Activated CD4-positive, alpha-beta T cell treated with anti-CD3 and anti-CD28 coated beads, Interleukin-2, amount 10 ng/mL, durations not matched to agents 7 days and 5 days (primary cell): ENCODE data around the gene XRN1. TPM values are rescaled to one million over a fixed set of nuclear protein-coding genes. Genes with fewer than 3 reads are reported as not detected.
"Not testable (repeated sequence)": the region's sequence is repeated elsewhere in the genome, so short reads cannot be mapped to it uniquely, and the experiment has no call there.

Experiments used
- CTCF ChIA-PET: fragments of 350-600 bp; sonication (Branson Sonifier 250); formaldehyde crosslinking; loops from one replicate; lab custom pipeline; 2021; ENCODE audit warnings: antibody characterized with exemption; lab: Charles Lee
- POLR2A ChIA-PET: fragments of 350-600 bp; sonication (Branson Sonifier 250); formaldehyde crosslinking; loops from one replicate; lab custom pipeline; 2021; ENCODE audit warnings: antibody characterized with exemption; lab: Charles Lee
- DNase-seq: peaks from one replicate; pipeline ENCODE4 v3.0.0-alpha.2; 2020
- H3K27ac Mint-ChIP-seq: one replicate; pipeline ENCODE4 v1.8.0; 2021; ENCODE audit warnings: mild to moderate bottlenecking, moderate library complexity, mixed read lengths
- H3K27me3 Mint-ChIP-seq: one replicate; pipeline ENCODE4 v1.8.0; 2021; ENCODE audit warnings: mixed read lengths
- H3K36me3 Mint-ChIP-seq: one replicate; pipeline ENCODE4 v1.8.0; 2021; ENCODE audit warnings: low read depth, mixed read lengths
- H3K4me1 Mint-ChIP-seq: one replicate; pipeline ENCODE4 v1.8.0; 2021; ENCODE audit warnings: mixed read lengths
- H3K4me3 Mint-ChIP-seq: one replicate; pipeline ENCODE4 v1.8.0; 2021; ENCODE audit warnings: mild to moderate bottlenecking, moderate library complexity, mixed read lengths
- H3K9me3 Mint-ChIP-seq: one replicate; pipeline ENCODE4 v1.8.0; 2021; ENCODE audit warnings: mixed read lengths
- total RNA-seq, 2 experiments: library from RNA; stranded (reverse); gene quantifications; one replicate each; pipeline ENCODE4 v1.2.3, GENCODE V29; 2021

Gene XRN1
- total RNA-seq, 2 experiments from 2014 or later, result 77.8 to 109 TPM

DNA sequence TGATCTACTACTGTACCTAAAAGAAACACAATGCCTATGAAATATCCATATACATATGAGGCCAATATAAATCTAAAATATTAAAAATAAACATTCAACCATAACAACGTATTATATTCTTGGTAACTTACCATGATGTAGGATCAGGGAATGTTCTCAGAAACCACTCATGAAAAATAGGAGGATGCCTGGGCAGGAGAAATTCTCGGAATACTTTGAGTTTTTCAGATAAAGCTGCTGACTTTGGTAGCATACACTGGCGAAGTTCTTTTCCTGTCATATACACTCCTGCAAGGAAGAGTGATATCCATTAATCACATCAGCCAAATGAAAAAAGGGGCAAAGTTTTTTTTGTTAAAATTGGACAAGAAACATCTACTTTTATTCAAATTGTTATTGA, 11.3 kb upstream of the XRN1 start:
- no peaks in the 10 kb centered on the region for H3K9me3 Mint-ChIP-seq
- peaks cover 27% of the 10 kb centered on the region for H3K36me3 Mint-ChIP-seq
- ChIA-PET CTCF (no interaction called here), POLR2A (no interaction called here)
- H3K4me3 Mint-ChIP-seq, result no peak overlapping the region
- H3K4me1 Mint-ChIP-seq, result no peaks in the 10 kb centered on the region
- no peaks in the 10 kb centered on the region for H3K27me3 Mint-ChIP-seq
- no peak for DNase-seq
- no peak overlapping the region for H3K27ac Mint-ChIP-seq

DNA sequence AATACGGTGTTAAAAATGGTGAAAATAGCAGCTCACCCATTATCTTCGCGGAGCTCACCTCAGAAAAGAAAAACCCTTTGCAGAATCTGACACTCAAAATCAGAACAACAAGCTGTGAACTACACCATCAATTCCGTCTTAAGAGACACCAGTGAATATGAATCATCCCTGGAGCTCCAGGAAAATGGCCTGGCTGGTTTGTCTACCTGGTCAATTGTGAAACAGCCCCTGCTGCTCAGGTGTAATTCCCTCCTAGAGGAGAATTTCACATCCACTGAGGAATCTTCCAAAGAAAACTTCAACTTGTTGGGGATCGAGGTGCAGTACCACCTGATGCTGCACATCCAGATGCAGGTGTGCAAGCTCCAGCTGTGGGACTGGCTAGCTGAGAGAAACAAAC, 3.0 kb upstream of the XRN1 start:
- H3K27ac Mint-ChIP-seq, result no peak overlapping the region
- no peak for DNase-seq
- peaks cover 47% of the 10 kb centered on the region for H3K36me3 Mint-ChIP-seq
- no peaks in the 10 kb centered on the region for H3K27me3 Mint-ChIP-seq
- ChIA-PET POLR2A (no interaction called here), CTCF (interaction anchor here (1.5 to 2.1 kb wide), 2 partner anchors 19 to 33 kb away, joined by 3 to 7 read pairs; no protein-coding TSS in a partner anchor)
- no peaks in the 10 kb centered on the region for H3K9me3 Mint-ChIP-seq
- H3K4me3 Mint-ChIP-seq, result no peak overlapping the region
- peaks cover 8% of the 10 kb centered on the region for H3K4me1 Mint-ChIP-seq

DNA sequence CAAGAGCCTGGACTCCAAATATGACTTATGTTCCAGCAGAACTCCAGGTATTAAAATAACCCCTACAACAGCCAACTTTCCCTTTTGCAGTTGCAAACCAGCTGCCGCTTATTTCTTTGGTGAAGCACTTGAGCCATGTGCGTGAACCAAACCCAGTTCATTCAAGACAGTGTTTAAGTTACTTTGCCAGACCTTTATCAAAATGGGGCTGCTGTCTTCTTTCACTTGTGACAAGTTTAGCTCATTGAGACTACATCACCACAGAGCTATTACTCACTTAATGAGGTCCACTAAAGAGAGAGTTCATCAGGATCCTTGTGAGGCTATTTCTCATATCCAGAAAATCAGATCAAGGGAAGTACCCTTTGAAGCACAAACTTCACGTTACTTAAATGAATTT, 2.4 kb upstream of the XRN1 start:
- H3K27me3 Mint-ChIP-seq, result no peaks in the 10 kb centered on the region
- H3K27ac Mint-ChIP-seq, result no peak overlapping the region
- H3K4me1 Mint-ChIP-seq, result peaks cover 15% of the 10 kb centered on the region
- POLR2A ChIA-PET, result no interaction called here
- H3K9me3 Mint-ChIP-seq, result no peaks in the 10 kb centered on the region
- no peak for DNase-seq
- CTCF ChIA-PET, result interaction anchor here (2.1 kb wide), 1 partner anchor 18 kb away, joined by 7 read pairs; no protein-coding TSS in a partner anchor
- peaks cover 46% of the 10 kb centered on the region for H3K36me3 Mint-ChIP-seq
- no peak overlapping the region for H3K4me3 Mint-ChIP-seq

DNA sequence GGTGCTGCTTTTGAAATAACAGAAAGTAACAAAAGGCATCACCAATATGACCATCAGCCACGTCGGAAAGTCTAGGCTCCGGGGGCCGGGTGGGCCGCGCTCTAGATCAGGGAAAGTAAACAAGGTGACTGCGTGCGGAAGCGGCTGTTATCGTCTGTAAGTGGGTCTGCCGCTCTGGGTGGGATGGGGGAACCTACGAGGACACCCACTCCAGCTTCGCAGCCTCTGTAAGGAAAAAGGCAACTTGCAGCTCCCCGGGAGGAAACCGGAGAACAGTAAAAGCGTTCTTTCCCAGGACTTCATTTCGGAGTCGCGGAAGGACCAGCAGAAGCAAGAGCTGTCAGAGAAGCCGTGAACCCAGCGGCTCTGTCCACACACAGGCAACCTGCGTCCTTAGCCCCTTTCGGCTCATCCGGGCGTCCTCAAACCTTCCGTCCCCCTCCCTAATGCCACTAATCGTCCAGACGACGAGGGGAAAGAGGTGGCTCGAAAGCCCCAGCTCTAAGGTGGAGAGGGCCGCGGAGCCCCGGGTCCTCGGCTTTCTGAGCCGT, 461 bp downstream of the XRN1 start:
- ChIA-PET CTCF (no interaction called here), POLR2A (no interaction called here)
- peak; percentile 50 for DNase-seq
- peak overlapping the region; percentile 99 for H3K27ac Mint-ChIP-seq
- no peaks in the 10 kb centered on the region for H3K9me3 Mint-ChIP-seq
- no peaks in the 10 kb centered on the region for H3K27me3 Mint-ChIP-seq
- H3K36me3 Mint-ChIP-seq, result peaks cover 42% of the 10 kb centered on the region
- peak overlapping the region; percentile 96 for H3K4me3 Mint-ChIP-seq
- H3K4me1 Mint-ChIP-seq, result peaks cover 31% of the 10 kb centered on the region

DNA sequence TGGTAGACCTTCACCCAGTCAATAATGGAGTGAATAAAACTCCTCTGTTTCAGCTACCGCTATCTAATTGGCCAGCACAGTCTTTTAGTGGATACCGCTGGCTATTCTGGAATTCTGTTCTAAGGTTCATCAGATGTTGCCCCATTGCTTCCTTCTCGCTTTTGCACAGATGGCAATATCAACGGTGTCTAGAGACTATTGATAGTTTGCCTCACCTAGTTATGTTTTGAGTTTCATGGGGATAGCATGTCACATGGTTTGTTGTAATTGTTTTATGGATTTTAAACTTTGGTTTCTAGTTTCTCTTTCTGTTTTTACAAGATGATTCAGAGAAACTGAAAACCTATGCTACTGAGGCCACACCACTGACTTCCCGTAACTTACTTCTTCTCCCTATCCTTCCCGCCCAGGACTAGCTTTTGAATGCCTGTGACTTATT, 2.0 kb downstream of the XRN1 start:
- Mint-ChIP-seq H3K4me1 (peaks cover 33% of the 10 kb centered on the region), H3K27ac (peak overlapping the region; percentile 99), H3K27me3 (no peaks in the 10 kb centered on the region), H3K36me3 (peaks cover 46% of the 10 kb centered on the region), H3K9me3 (no peaks in the 10 kb centered on the region), H3K4me3 (peak overlapping the region; percentile 96)
- CTCF ChIA-PET, result no interaction called here
- DNase-seq, result peak; percentile 54
- POLR2A ChIA-PET, result interaction anchor here (1.4 kb wide), 1 partner anchor 132 kb away, joined by 3 read pairs; the partner anchor contains the start of gene ATR

DNA sequence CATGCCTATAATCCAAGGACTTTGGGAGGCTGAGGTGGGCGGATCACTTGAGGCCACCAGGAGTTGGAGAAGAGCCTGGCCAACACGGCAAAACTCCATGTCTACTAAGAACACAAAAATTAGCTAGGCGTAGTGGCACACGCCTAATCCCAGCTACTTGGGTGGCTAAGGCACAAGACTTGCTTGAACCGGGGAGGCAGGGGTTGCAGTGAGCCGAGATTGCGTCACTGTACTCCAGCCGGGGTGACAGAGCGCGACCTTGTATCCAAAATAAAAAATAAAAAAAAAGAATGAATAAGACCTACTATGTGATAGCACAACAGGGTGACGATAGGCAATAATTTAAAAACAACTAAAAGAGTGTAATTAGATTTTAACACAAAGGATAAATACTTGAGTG, 3.5 kb downstream of the XRN1 start:
- Mint-ChIP-seq H3K27ac (peak overlapping the region; percentile 31), H3K36me3 (peaks cover 43% of the 10 kb centered on the region)

DNA sequence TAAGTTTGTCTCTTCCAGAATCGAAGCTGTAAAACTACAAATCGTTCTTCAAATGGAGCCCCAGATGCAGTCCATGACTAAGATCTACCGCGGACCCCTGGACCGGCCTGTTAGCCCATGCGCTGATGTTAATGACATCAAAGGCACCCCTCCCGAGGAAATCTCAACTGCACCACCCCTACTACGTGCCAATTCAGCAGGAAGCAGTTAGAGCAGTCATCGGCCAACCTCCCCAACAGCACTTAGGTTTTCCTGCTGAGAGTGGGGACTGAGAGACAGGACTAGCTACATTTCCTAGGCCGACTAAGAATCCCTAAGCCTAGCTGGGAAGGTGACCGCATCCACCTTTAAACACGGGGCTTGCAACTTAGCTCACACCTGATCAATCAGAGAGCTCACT, 4.8 kb downstream of the XRN1 start:
- peaks cover 43% of the 10 kb centered on the region for H3K36me3 Mint-ChIP-seq
- DNase-seq, H3K9me3 Mint-ChIP-seq, H3K4me3 Mint-ChIP-seq, H3K27me3 Mint-ChIP-seq, H3K27ac Mint-ChIP-seq, POLR2A ChIA-PET, CTCF ChIA-PET: not testable (repeated sequence)
- peaks cover 34% of the 10 kb centered on the region for H3K4me1 Mint-ChIP-seq

More for the DNA sequence above, 3.5 kb downstream of the XRN1 start:
- POLR2A ChIA-PET, result no interaction called here
- no peaks in the 10 kb centered on the region for H3K27me3 Mint-ChIP-seq
- H3K4me1 Mint-ChIP-seq, result peaks cover 35% of the 10 kb centered on the region
- DNase-seq, result no peak
- no peaks in the 10 kb centered on the region for H3K9me3 Mint-ChIP-seq
- H3K4me3 Mint-ChIP-seq, result no peak overlapping the region
- CTCF ChIA-PET, result no interaction called here

DNA sequence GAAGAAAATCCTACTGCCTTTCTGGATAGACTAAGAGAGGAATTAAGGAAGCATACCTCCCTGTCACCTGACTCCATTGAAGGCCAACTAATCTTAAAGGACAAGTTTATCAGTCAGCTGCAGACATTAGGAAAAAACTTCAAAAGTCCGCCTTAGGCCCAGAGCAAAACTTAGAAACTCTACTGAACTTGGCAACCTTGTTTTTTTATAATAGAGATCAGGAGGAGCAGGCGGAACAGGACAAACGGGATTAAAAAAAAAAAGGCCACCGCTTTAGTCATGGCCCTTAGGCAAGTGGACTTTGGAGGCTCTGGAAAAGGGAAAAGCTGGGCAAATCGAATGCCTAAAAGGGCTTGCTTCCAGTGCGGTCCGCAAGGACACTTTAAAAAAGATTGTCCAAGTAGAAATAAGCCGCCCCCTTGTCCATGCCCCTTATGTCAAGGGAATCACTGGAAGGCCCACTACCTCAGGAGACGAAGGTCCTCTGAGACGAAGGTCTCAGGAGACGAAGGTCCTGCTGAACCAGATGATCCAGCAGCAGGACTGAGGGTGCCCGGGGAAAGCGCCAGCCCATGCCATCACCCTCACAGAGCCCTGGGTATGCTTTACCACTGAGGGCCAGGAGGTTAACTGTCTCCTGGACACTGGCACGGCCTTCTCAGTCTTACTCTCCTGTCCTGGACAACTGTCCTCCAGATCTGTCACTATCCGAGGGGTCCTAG, 8.2 kb downstream of the XRN1 start:
- CTCF ChIA-PET, H3K9me3 Mint-ChIP-seq, H3K4me3 Mint-ChIP-seq, H3K27me3 Mint-ChIP-seq, H3K27ac Mint-ChIP-seq, DNase-seq: not testable (repeated sequence)
- H3K4me1 Mint-ChIP-seq, result peaks cover 32% of the 10 kb centered on the region
- H3K36me3 Mint-ChIP-seq, result peaks cover 33% of the 10 kb centered on the region
- POLR2A ChIA-PET, result interaction anchor here (0.6 kb wide), 1 partner anchor 565 kb away, joined by 3 read pairs; no protein-coding TSS in a partner anchor

DNA sequence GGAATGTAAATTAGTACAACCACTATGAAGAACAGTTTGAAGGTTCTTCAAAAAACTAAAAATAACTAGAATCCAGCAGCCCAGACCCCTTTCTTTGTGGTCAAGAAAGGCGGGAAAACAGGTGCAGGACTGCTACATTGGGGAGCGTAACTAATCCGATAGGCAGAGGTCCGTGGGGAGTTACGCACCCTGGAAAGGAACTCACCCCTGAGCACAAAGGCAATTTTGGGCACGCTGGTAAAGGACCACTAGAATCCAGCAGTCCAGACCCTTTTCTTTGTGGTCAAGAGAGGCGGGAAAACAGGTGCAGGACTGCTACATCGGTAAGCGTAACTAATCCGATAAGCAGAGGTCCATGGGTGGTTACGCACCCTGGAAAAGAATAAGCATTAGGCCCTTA, 9.7 kb downstream of the XRN1 start:
- Mint-ChIP-seq H3K36me3 (peaks cover 27% of the 10 kb centered on the region), H3K4me1 (peaks cover 26% of the 10 kb centered on the region)
- H3K27me3 Mint-ChIP-seq, H3K4me3 Mint-ChIP-seq, POLR2A ChIA-PET, DNase-seq, CTCF ChIA-PET, H3K27ac Mint-ChIP-seq, H3K9me3 Mint-ChIP-seq: not testable (repeated sequence)

DNA sequence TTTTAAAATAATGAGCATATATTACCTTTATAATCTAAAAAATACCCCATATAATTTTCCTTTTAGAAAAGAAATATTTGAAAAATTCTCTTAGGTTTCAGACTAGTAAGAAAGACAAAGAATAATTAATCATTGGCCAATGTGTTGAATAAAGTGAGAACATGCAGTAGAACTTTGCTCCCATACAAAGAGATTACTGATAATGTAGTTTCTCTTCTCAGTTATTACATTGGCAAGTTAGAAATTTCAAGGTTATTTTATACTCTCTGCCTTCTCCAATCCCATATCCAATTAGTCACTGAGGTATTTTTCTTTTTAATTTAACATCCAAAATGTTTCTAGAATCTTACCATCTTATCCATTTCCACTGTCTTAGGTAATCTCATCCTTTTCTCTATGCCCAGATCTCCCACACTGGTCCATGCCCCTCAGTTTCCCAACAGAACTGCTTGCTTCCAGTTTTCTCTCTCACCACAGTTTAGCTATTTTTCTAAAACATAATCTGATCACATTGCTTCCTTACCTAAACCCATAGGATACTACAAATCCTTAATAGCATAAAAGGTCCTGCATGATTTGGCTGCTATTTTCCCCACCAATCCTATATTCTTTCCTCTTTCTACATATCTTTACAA, 10.8 kb downstream of the XRN1 start:
- Mint-ChIP-seq H3K4me1 (peaks cover 23% of the 10 kb centered on the region), H3K27ac (no peak overlapping the region), H3K9me3 (no peaks in the 10 kb centered on the region), H3K36me3 (peaks cover 29% of the 10 kb centered on the region), H3K4me3 (no peak overlapping the region), H3K27me3 (no peaks in the 10 kb centered on the region)
- ChIA-PET CTCF (interaction anchor here (1.3 kb wide), 1 partner anchor 8 kb away, joined by 4 read pairs; no protein-coding TSS in a partner anchor), POLR2A (no interaction called here)
- no peak for DNase-seq

DNA sequence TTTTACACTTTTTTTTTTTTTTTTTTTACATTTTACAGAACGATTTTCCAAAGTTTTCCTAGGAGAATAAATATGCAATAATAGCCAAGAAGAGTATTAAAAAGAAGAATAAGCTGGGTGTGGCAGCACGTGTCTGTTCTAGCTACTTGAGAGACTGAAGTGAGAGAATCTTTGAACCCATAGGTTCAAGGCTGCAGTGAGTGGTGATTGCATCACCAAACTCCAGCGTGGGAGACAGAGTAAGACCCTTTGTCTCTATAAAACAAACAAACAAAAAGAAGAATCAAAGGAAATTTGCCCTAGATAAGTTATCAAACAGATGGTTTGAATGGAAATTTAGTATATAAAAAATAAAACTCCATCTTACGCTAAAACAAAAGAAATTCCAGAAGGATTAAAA, 13.3 kb downstream of the XRN1 start:
- CTCF ChIA-PET, result no interaction called here
- H3K27me3 Mint-ChIP-seq, result no peaks in the 10 kb centered on the region
- no peak overlapping the region for H3K27ac Mint-ChIP-seq
- H3K36me3 Mint-ChIP-seq, result peaks cover 36% of the 10 kb centered on the region
- H3K9me3 Mint-ChIP-seq, result no peaks in the 10 kb centered on the region
- H3K4me3 Mint-ChIP-seq, result no peak overlapping the region
- DNase-seq, result no peak
- peaks cover 28% of the 10 kb centered on the region for H3K4me1 Mint-ChIP-seq
- POLR2A ChIA-PET, result no interaction called here

DNA sequence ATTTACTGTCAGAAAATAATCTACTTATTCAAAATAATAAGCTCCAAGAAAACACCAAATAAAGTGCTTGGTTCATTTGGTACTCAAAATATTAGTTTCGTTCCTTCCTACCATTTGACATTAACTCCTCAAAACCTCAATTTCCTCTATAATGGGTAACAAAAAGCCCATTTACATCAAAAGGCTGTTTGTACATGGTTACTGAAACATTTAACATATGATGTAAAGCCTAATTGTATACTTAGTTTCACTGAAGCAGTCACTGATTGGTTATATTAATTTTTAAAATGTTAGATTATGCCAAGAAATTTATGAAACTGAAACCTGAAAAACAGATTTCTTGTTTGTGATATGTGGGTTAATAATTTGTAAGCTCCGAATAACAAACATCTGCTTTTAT, 14.7 kb downstream of the XRN1 start:
- Mint-ChIP-seq H3K4me3 (no peak overlapping the region), H3K27me3 (no peaks in the 10 kb centered on the region), H3K9me3 (no peaks in the 10 kb centered on the region), H3K4me1 (peaks cover 23% of the 10 kb centered on the region), H3K36me3 (peaks cover 45% of the 10 kb centered on the region), H3K27ac (no peak overlapping the region)
- ChIA-PET POLR2A (no interaction called here), CTCF (no interaction called here)
- DNase-seq, result no peak

DNA sequence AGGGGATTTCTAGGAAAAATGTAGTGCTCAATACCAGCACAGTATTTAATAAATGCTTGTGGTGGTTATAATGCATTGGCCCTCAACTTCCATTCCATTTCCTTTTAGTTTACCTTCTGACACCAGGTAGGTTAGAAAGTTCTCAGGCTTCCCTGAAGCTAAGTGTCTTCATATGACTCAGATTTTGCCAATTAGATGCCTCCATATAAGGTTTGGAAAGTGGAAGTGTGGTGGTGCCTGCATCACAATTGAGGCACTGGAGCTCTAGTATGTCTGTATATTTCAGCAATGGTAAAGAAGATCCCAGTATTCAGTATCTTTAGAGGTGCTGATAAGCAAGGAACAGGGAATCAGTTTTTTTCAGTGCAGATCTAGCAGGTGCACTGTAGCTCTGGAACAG, 18.3 kb downstream of the XRN1 start:
- DNase-seq, result no peak
- ChIA-PET POLR2A (no interaction called here), CTCF (interaction anchor here (1.6 kb wide), 1 partner anchor 35 kb away, joined by 3 read pairs; no protein-coding TSS in a partner anchor)
- H3K4me3 Mint-ChIP-seq, result no peak overlapping the region
- no peak overlapping the region for H3K27ac Mint-ChIP-seq
- H3K9me3 Mint-ChIP-seq, result no peaks in the 10 kb centered on the region
- H3K4me1 Mint-ChIP-seq, result peaks cover 14% of the 10 kb centered on the region
- H3K27me3 Mint-ChIP-seq, result no peaks in the 10 kb centered on the region
- H3K36me3 Mint-ChIP-seq, result peaks cover 43% of the 10 kb centered on the region
